Activated T-cell treated with anti-CD3 and anti-CD28 coated beads, Interleukin-2, amount 50 U/mL, for 72 hours (primary cell): Measurements from ENCODE around the gene UTP4. TPM values are rescaled to one million over a fixed set of nuclear protein-coding genes. Genes with fewer than 3 reads are reported as not detected.
"Not testable (repeated sequence)": the region's sequence is repeated elsewhere in the genome, so short reads cannot be mapped to it uniquely, and the experiment has no call there.

Source experiments
- ATAC-seq, 2 donors: fragments of 150-1000 bp; cut with Tn5 transposase; replicated peaks in 1 of 2; 2 replicates each; pipeline ENCODE4 v1.10.0; 2021; ENCODE audit warnings: moderate library complexity in 2 of 2, mild to moderate bottlenecking in 1 of 2
- DNase-seq, 2 donors: peaks; one replicate each; pipeline ENCODE4 v3.0.0; 2021 to 2022; ENCODE audit warnings: mixed read lengths in 1 of 2
- H3K27ac Mint-ChIP-seq: one replicate; pipeline ENCODE4 v1.8.0; 2022; ENCODE audit warnings: mild to moderate bottlenecking, moderate library complexity, mixed read lengths
- H3K27me3 Mint-ChIP-seq: one replicate; pipeline ENCODE4 v1.8.0; 2022; ENCODE audit warnings: low read depth, mixed read lengths
- H3K36me3 Mint-ChIP-seq, 2 donors: one replicate each; pipeline ENCODE4 v1.8.0; 2022; ENCODE audit warnings: mixed read lengths in 2 of 2, mild to moderate bottlenecking in 1 of 2; ENCODE audit not compliant: insufficient read depth in 2 of 2
- H3K4me1 Mint-ChIP-seq: one replicate; pipeline ENCODE4 v1.8.0; 2022; ENCODE audit warnings: low read depth, mixed read lengths
- H3K4me3 Mint-ChIP-seq, 2 donors: one replicate each; pipeline ENCODE4 v1.8.0; 2022; ENCODE audit warnings: mild to moderate bottlenecking in 2 of 2, mixed read lengths in 2 of 2, moderate library complexity in 2 of 2
- H3K9me3 Mint-ChIP-seq, 2 donors: one replicate each; pipeline ENCODE4 v1.8.0; 2022; ENCODE audit warnings: mixed read lengths in 2 of 2
- total RNA-seq, 2 donors: library from RNA; stranded (reverse); gene quantifications; one replicate each; pipeline ENCODE4 v1.2.3, GENCODE V29; 2022

The UTP4 gene
- total RNA-seq, 2 donors from 2014 or later, result 81.7 to 112 TPM

- H3K27ac Mint-ChIP-seq, result no peak overlapping the region
- H3K4me3 Mint-ChIP-seq, result no peak overlapping the region
- DNase-seq, result no peak
These were observed 6.2 kb upstream of the UTP4 start for GRCh38 chr16:69126221-69126620.

DNA sequence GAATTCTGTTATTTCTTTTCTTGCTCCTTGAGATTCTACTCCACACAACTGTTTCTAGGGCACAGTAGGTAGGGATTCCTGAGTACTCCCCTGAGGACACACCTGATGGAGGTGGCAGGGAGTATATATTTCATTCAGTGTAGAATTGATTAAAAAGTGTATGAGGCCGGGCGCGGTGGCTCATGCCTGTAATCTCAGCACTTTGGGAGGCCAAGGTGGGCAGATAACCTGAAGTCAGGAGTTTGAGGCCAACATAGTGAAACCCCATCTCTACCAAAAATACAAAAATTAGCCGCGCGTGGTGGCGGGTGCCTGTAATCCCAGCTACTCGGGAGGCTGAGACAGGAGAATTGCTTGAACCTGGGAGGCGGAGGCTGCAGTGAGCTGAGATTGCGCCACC is 5.6 kb upstream of the UTP4 start:
- H3K4me3 Mint-ChIP-seq, H3K36me3 Mint-ChIP-seq, DNase-seq, H3K27me3 Mint-ChIP-seq, H3K9me3 Mint-ChIP-seq, ATAC-seq: not testable (repeated sequence)
- Mint-ChIP-seq H3K4me1 (peaks cover 32% of the 10 kb centered on the region), H3K27ac (peak overlapping the region; percentile 15)

More at GRCh38 chr16:69126221-69126620, 6.2 kb upstream of the UTP4 start:
- no peaks in the 10 kb centered on the region for H3K9me3 Mint-ChIP-seq
- peaks cover 5 to 8% of the 10 kb centered on the region in 2 donors for H3K36me3 Mint-ChIP-seq
- H3K4me1 Mint-ChIP-seq, result peaks cover 26% of the 10 kb centered on the region
- no peak for ATAC-seq
- no peaks in the 10 kb centered on the region for H3K27me3 Mint-ChIP-seq

GRCh38 chr16:69127966-69128510 is 4.4 kb upstream of the UTP4 start:
- Mint-ChIP-seq H3K4me1 (peaks cover 35% of the 10 kb centered on the region), H3K27me3 (no peaks in the 10 kb centered on the region), H3K4me3 (no peak overlapping the region), H3K27ac (peak overlapping the region; percentile 63), H3K36me3 (peaks cover 7 to 10% of the 10 kb centered on the region in 2 donors), H3K9me3 (no peaks in the 10 kb centered on the region)
- no peak for ATAC-seq
- no peak for DNase-seq

DNA sequence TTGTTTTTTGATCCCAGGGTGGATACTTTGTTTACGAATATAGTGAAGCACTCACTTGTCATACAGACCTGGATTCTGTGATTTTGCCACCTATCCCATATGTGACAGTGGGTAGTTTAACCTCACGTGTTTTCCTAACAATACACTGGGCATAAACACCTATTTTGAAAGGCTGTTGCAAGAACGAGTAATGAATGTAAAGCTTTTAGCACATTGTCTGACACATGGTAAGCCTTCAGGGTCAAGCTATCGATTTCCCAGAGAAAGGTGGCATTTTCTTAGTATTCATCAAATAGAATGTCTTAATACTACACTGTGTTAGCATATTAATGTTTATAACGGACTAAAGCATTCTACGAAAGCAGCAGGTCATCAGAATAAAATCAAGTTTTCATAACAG is 2.0 kb upstream of the UTP4 start:
- H3K27ac Mint-ChIP-seq, result peak overlapping the region; percentile 94
- peaks cover 10 to 13% of the 10 kb centered on the region in 2 donors for H3K36me3 Mint-ChIP-seq
- H3K4me1 Mint-ChIP-seq, result peaks cover 50% of the 10 kb centered on the region
- DNase-seq (no peak), ATAC-seq (no peak)
- peak overlapping the region; percentile 85 to 93 for H3K4me3 Mint-ChIP-seq
- no peaks in the 10 kb centered on the region for H3K9me3 Mint-ChIP-seq
- H3K27me3 Mint-ChIP-seq, result no peaks in the 10 kb centered on the region

DNA sequence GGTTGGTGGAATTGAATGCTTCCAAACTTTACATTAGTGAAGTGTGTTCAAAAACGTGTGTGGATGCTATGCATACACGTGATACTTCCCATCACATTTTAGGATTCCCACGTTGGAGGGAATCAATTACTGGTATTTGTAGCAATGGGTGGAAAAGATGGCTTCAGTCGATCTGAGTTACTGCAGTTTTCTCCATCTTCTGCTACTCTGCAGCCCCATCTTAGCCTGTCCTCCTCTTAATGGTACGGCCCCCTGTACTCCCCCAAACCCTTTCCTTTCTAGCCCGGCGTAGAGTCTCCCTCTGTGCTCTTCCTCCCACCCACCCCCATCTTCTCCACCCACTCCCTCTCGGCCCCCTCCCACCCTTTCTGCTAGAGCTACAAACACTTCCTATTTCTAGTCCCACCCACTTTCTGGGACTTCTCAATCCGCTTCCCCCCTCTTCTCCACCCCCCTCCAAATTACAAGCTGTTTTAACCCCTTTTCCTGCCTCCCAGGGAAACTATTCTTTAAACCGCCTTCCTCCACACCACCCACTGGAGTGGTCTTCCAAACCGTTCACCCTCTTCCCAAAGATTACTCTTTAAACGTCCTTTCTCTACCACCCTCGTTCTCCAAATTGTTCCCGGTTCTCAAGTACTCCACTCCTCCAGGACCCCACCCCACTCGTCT is 1.1 kb upstream of the UTP4 start:
- peaks cover 10 to 13% of the 10 kb centered on the region in 2 donors for H3K36me3 Mint-ChIP-seq
- no peak for ATAC-seq
- DNase-seq, result no peak

GRCh38 chr16:69131839-69132423 is 518 bp upstream of the UTP4 start:
- H3K4me1 Mint-ChIP-seq, result peaks cover 63% of the 10 kb centered on the region
- H3K9me3 Mint-ChIP-seq, result no peaks in the 10 kb centered on the region
- H3K36me3 Mint-ChIP-seq, result peaks cover 10 to 13% of the 10 kb centered on the region in 2 donors

More for the DNA sequence above, 1.1 kb upstream of the UTP4 start:
- Mint-ChIP-seq H3K9me3 (no peaks in the 10 kb centered on the region), H3K4me1 (peaks cover 56% of the 10 kb centered on the region), H3K27me3 (no peaks in the 10 kb centered on the region), H3K4me3 (peak overlapping the region; percentile 85 to 93), H3K27ac (peak overlapping the region; percentile 94)

DNA sequence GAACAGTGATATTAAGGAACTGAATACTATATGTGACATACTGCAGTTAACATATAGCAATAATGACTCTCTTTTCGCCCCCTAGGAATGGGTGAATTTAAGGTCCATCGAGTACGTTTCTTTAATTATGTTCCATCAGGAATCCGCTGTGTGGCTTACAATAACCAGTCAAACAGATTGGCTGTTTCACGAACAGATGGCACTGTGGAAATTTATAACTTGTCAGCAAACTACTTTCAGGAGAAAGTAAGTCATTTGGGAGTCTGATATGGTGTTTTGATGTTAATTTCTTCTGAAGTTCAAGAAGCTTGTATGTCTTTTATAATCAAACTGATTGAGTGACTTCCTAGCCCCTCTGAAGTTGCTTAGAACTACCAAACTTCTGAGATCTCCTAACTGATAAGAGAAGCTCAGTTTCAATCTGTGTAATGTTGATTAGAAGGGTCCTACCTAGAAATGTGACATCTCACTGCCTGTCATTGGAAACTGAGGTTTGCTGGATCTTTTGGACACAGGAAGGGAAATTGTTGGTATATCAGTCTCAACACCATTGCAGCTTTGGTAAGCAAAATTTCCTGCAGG is 1.0 kb downstream of the UTP4 start:
- H3K27me3 Mint-ChIP-seq, result no peaks in the 10 kb centered on the region
- ATAC-seq, result no peak
- peaks cover 6 to 19% of the 10 kb centered on the region in 2 donors for H3K36me3 Mint-ChIP-seq
- H3K9me3 Mint-ChIP-seq, result no peaks in the 10 kb centered on the region
- DNase-seq, result no peak
- H3K27ac Mint-ChIP-seq, result peak overlapping the region; percentile 90
- H3K4me1 Mint-ChIP-seq, result peaks cover 69% of the 10 kb centered on the region
- H3K4me3 Mint-ChIP-seq, result peak overlapping the region; percentile 95 to 96

More at GRCh38 chr16:69131839-69132423, 518 bp upstream of the UTP4 start:
- Mint-ChIP-seq H3K27ac (peak overlapping the region; percentile 94), H3K27me3 (no peaks in the 10 kb centered on the region), H3K4me3 (peak overlapping the region; percentile 85 to 95)
- ATAC-seq, result peak; percentile 57 to 60
- peak; percentile 79 to 80 for DNase-seq

DNA sequence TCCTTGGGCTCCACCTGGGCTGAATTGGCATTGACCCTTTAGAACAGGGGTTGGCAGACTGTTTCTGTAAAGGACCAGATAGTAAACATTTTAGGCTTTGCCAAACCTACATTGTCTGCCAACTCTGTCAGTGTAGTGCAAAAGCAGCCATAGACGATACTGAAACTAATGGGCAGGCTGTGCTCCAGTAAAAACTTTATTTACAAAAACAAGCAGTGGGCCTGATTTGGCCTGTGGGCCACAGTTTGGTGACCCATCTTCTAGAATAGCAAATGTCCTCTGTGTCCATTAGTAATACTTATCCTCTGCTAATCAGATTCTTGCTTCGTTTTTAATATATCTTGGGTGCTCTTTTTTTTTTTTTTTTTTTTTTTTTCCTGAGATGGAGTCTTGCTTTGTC is 6.2 kb downstream of the UTP4 start:
- peaks cover 11 to 29% of the 10 kb centered on the region in 2 donors for H3K36me3 Mint-ChIP-seq
- H3K27me3 Mint-ChIP-seq, result no peaks in the 10 kb centered on the region
- H3K4me3 Mint-ChIP-seq, result no peak overlapping the region
- peaks cover 36% of the 10 kb centered on the region for H3K4me1 Mint-ChIP-seq
- ATAC-seq (no peak), DNase-seq (no peak)
- H3K9me3 Mint-ChIP-seq, result no peaks in the 10 kb centered on the region
- H3K27ac Mint-ChIP-seq, result peak overlapping the region; percentile 12

DNA sequence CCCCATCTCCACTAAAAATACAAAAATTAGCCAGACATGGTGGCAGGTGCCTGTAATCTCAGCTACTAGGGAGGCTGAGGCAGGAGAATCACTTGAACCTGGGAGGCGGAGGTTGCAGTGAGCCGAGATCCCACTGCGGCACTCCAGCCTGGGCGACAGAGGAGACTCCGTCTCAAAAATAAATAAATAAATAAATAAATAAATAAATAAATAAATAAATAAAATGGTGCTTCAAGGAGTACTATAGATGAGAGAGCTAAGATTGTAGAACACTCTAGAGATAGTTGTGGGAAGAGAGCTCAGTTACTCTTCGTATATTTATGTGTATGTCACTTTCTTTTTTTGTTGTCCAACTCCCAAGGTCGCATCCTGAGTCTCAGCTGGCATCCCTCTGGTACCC is 7.0 kb downstream of the UTP4 start:
- ATAC-seq, H3K27me3 Mint-ChIP-seq, H3K27ac Mint-ChIP-seq, H3K4me3 Mint-ChIP-seq, H3K9me3 Mint-ChIP-seq, DNase-seq: not testable (repeated sequence)
- Mint-ChIP-seq H3K36me3 (peaks cover 9 to 34% of the 10 kb centered on the region in 2 donors), H3K4me1 (peaks cover 28% of the 10 kb centered on the region)

DNA sequence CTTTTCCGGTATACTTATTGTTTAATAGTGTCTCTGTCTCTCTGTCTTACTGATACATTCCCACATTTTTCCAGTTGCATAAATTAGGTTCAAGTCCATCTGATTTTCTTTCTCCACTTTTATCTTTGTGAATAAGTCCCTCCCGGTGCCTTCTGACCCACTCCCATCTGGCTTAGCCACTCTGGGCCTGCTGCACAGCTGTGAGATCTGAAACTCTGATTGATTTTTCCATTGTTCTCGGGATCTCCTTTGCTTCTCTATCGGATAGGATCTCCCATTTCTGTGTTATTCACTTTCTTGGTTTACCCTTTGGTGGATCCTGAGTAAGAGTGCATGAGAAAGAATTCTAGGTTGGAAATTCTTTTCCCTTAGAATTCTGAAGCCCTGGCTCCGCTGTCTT is 8.6 kb downstream of the UTP4 start:
- ATAC-seq (no peak), DNase-seq (no peak)
- H3K27me3 Mint-ChIP-seq, result no peaks in the 10 kb centered on the region
- H3K36me3 Mint-ChIP-seq, result peaks cover 10 to 29% of the 10 kb centered on the region in 2 donors
- H3K27ac Mint-ChIP-seq, result peak overlapping the region; percentile 8
- H3K4me3 Mint-ChIP-seq, result no peak overlapping the region
- H3K4me1 Mint-ChIP-seq, result peaks cover 16% of the 10 kb centered on the region
- H3K9me3 Mint-ChIP-seq, result no peaks in the 10 kb centered on the region

GRCh38 chr16:69141936-69142335 is 9.5 kb downstream of the UTP4 start:
- Mint-ChIP-seq H3K4me3 (no peak overlapping the region), H3K27ac (no peak overlapping the region), H3K9me3 (no peaks in the 10 kb centered on the region), H3K4me1 (peaks cover 7% of the 10 kb centered on the region), H3K27me3 (no peaks in the 10 kb centered on the region), H3K36me3 (peaks cover 10 to 33% of the 10 kb centered on the region in 2 donors)
- ATAC-seq (no peak), DNase-seq (no peak)

DNA sequence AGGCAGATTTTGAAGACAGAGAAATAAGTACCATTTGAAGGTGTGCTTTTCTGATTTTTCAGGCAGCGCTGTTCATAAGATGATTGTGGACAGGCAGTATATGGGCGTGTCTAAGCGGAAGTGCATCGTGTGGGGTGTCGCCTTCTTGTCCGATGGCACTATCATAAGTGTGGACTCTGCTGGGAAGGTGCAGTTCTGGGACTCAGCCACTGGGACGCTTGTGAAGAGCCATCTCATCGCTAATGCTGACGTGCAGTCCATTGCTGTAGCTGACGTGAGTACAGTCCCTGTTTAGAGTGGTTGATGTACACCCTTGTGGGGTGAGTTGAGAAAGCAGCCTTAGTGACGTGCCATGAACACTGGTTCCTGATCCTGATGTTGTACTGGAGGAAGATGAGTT is 10.7 kb downstream of the UTP4 start:
- H3K4me3 Mint-ChIP-seq, result no peak overlapping the region
- H3K36me3 Mint-ChIP-seq, result peaks cover 10 to 23% of the 10 kb centered on the region in 2 donors

DNA sequence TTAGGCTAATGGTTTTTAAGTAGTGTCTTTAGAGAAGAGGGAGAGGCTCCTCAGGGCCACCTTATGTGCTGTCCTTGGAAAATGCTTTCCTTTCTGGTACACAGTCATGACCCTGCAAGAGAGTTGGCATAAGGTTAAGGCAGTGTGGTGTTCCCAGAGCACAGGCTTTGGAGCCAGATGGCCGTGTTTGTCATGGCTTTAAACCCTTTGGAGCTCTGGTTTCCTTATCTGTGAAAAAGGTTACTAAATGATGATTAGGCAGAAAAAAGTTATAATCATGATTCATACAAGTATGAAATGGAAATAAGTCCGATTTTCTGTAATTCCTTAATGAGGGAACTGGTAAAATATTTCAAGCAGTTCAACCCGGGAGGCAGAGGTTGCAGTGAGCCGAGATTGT is 13.2 kb downstream of the UTP4 start:
- ATAC-seq, result no peak
- Mint-ChIP-seq H3K36me3 (peaks cover 10 to 26% of the 10 kb centered on the region in 2 donors), H3K4me3 (no peak overlapping the region), H3K4me1 (no peaks in the 10 kb centered on the region), H3K9me3 (no peaks in the 10 kb centered on the region), H3K27ac (no peak overlapping the region), H3K27me3 (no peaks in the 10 kb centered on the region)
- no peak for DNase-seq

More for the DNA sequence above, 10.7 kb downstream of the UTP4 start:
- Mint-ChIP-seq H3K27ac (no peak overlapping the region), H3K27me3 (no peaks in the 10 kb centered on the region), H3K9me3 (no peaks in the 10 kb centered on the region), H3K4me1 (no peaks in the 10 kb centered on the region)
- ATAC-seq, result no peak
- no peak for DNase-seq
